Fibroblast of the conjunctiva (primary cell): ENCODE data around the gene SF1.

ENCODE experiments used
- DNase-seq: peaks from one replicate; pipeline ENCODE4 v3.0.0-alpha.2; 2010; ENCODE audit warnings: low read depth

SF1 gene

GRCh38 chr11:64800303-64801157 is 22.2 kb upstream of the SF1 start:
- DNase-seq, result no peak

- DNase-seq, result no peak
Observed at GRCh38 chr11:64799623-64800302, 21.4 kb upstream of the SF1 start.

GRCh38 chr11:64799256-64799622 is 20.9 kb upstream of the SF1 start:
- DNase-seq, result no peak

- DNase-seq, result no peak
Observed at GRCh38 chr11:64796757-64797541, 18.6 kb upstream of the SF1 start.

GRCh38 chr11:64796047-64796756 is 17.9 kb upstream of the SF1 start:
- DNase-seq, result no peak

GRCh38 chr11:64794526-64794925 is 16.2 kb upstream of the SF1 start:
- DNase-seq, result no peak

- no peak for DNase-seq
Observed at GRCh38 chr11:64793271-64794160, 15.2 kb upstream of the SF1 start.

GRCh38 chr11:64792482-64792881 is 14.1 kb upstream of the SF1 start:
- no peak for DNase-seq

GRCh38 chr11:64791781-64792291 is 13.5 kb upstream of the SF1 start:
- no peak for DNase-seq

GRCh38 chr11:64790205-64791095 is 12.1 kb upstream of the SF1 start:
- no peak for DNase-seq

GRCh38 chr11:64789331-64790204 is 11.2 kb upstream of the SF1 start:
- no peak for DNase-seq

- no peak for DNase-seq
Observed at GRCh38 chr11:64788321-64789215, 10.2 kb upstream of the SF1 start.

GRCh38 chr11:64787526-64788320 is 9.4 kb upstream of the SF1 start:
- DNase-seq, result peak; percentile 16

- no peak for DNase-seq
Observed at GRCh38 chr11:64786308-64786707, 8.0 kb upstream of the SF1 start.

- DNase-seq, result no peak
Observed at GRCh38 chr11:64784813-64785581, 6.7 kb upstream of the SF1 start.

GRCh38 chr11:64778223-64778472 is 194 bp downstream of the SF1 start:
- no peak for DNase-seq
